GM19035 (cell line): Measurements from ENCODE around the gene ARMC5.

Experiments
- ATAC-seq: cut with Tn5 transposase; IDR thresholded peaks from one replicate; pipeline ENCODE4 v1.9.1; 2021; ENCODE audit not compliant: unreplicated experiment

Gene ARMC5

GRCh38 chr16:31461201-31461920 lies 2.1 kb downstream of the ARMC5 start:
- no peak for ATAC-seq

- ATAC-seq, result no peak
Measured at GRCh38 chr16:31461921-31462804, 2.9 kb downstream of the ARMC5 start.

- ATAC-seq, result no peak
Measured at GRCh38 chr16:31464348-31464769, 5.1 kb downstream of the ARMC5 start.

- ATAC-seq, result no peak
Measured at GRCh38 chr16:31464781-31465260, 5.5 kb downstream of the ARMC5 start.

- ATAC-seq, result no peak
Measured at GRCh38 chr16:31465788-31466370, 6.6 kb downstream of the ARMC5 start.

GRCh38 chr16:31466381-31466841 lies 7.1 kb downstream of the ARMC5 start:
- no peak for ATAC-seq

- no peak for ATAC-seq
Measured at GRCh38 chr16:31467151-31467773, 8.0 kb downstream of the ARMC5 start.

- ATAC-seq, result no peak
Measured at GRCh38 chr16:31467858-31468257, 8.6 kb downstream of the ARMC5 start.

- no peak for ATAC-seq
Measured at GRCh38 chr16:31470615-31471014, 11.3 kb downstream of the ARMC5 start.

- no peak for ATAC-seq
Measured at GRCh38 chr16:31471241-31471874, 12.1 kb downstream of the ARMC5 start.

- no peak for ATAC-seq
Measured at GRCh38 chr16:31471875-31472708, 12.8 kb downstream of the ARMC5 start, which contains the start of gene TGFB1I1. Gene TGFB1I1, plus strand, starts transcription at chr16:31472152. Its CDS starts 37 bp downstream, at chr16:31472189.

GRCh38 chr16:31472709-31473203 lies 13.5 kb downstream of the ARMC5 start:
- ATAC-seq, result no peak

- no peak for ATAC-seq
Measured at GRCh38 chr16:31473264-31473984, 14.1 kb downstream of the ARMC5 start.

- ATAC-seq, result no peak
Measured at GRCh38 chr16:31474173-31474714, 14.9 kb downstream of the ARMC5 start.

GRCh38 chr16:31474773-31475738 lies 15.8 kb downstream of the ARMC5 start:
- no peak for ATAC-seq

GRCh38 chr16:31475946-31476302 lies 16.6 kb downstream of the ARMC5 start:
- ATAC-seq, result no peak
